Inferior parietal cortex (tissue), 1 donor: ENCODE data around the gene CDH26.

Source experiments
- DNase-seq: peaks from one replicate; pipeline ENCODE4 v3.0.0-alpha.2; 2016; ENCODE audit errors: extremely low spot score

Gene CDH26

GRCh38 chr20:60063048-60063451 is 104.8 kb downstream of the CDH26 start:
- DNase-seq: no peak

GRCh38 chr20:60063739-60064380 is 105.6 kb downstream of the CDH26 start:
- DNase-seq: no peak
